ENCODE data around the gene UNC13D.

- TF ChIP-seq GATA2 (IDR thresholded peaks at IDR 0.05; ENCODE audit: low read depth, low read length) (no peak), GATA3 (IDR thresholded peaks at IDR 0.05; ENCODE audit: low read depth, low read length) (no peak)
These were observed 11.4 kb downstream of the UNC13D start for GRCh38 chr17:75832652-75833400.
